Measurements from ENCODE around the gene INO80. TPM values are rescaled to one million over a fixed set of nuclear protein-coding genes. Genes with fewer than 3 reads are reported as not detected.

Gene INO80
- total and polyA plus RNA-seq, 2 donors (not counting 1 experiment from before 2014, with no cell fraction given), result 5.7 to 34.0 TPM

DNA sequence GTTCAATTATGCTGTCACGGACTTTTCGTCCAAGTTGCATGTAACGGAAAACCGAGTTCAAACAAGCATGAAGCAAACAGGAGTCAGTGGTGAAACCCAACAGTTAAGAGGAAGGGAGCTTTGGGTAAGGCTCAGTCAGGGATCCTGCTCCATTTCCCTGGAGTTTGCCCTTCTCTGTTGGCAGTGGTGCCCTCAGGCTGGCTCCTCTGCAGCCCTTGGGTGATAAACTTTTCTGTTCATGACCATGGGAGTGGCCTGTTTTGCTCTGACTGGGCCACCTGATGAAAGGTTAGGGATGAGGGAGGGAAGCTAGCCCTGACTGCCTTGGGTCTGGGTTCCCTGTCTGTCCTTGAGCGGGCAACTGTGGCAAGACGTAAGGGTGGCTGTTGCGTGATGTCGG, 146.7 kb downstream of the INO80 start:
- Histone ChIP-seq H3K4me2 (ENCODE audit: extremely low read depth, insufficient read depth, low read length) (no peak overlapping the region), H4K20me1 (ENCODE audit: control insufficient read depth, extremely low read depth, insufficient read depth, low read length) (no peaks in the 10 kb centered on the region), H3K9ac (ENCODE audit: insufficient read depth, low read length) (no peak overlapping the region), H3K4me3 (replicated peaks in 1 of 4; ENCODE audit: control extremely low read depth in 1 of 4, insufficient read depth in 1 of 4, low read depth in 3 of 4, low read length in 4 of 4) (no peak overlapping the region), H2AFZ (ENCODE audit: low read length) (no peak overlapping the region), H3K36me3 (ENCODE audit: control insufficient read depth, insufficient read depth, low read length) (no peaks in the 10 kb centered on the region), H3K27ac (ENCODE audit: insufficient read depth, low read length) (no peak overlapping the region), H3K9me3 (ENCODE audit: control insufficient read depth, insufficient read depth, low read depth, low read length) (no peaks in the 10 kb centered on the region), H3K27me3 (ENCODE audit: control insufficient read depth, insufficient read depth, low read length) (no peaks in the 10 kb centered on the region), H3K79me2 (ENCODE audit: control insufficient read depth, insufficient read depth, low read length) (no peaks in the 10 kb centered on the region), H3K4me1 (ENCODE audit: control insufficient read depth, extremely low read depth, insufficient read depth, low read length) (peaks cover 2% of the 10 kb centered on the region)
- DNase-seq (ENCODE audit: low read depth in 2 of 2), result no peak
- TF ChIP-seq EZH2 (IDR thresholded peaks at IDR 0.05; ENCODE audit: low read length, missing control alignments), result no peak
- TF ChIP-seq, protein P1, sequence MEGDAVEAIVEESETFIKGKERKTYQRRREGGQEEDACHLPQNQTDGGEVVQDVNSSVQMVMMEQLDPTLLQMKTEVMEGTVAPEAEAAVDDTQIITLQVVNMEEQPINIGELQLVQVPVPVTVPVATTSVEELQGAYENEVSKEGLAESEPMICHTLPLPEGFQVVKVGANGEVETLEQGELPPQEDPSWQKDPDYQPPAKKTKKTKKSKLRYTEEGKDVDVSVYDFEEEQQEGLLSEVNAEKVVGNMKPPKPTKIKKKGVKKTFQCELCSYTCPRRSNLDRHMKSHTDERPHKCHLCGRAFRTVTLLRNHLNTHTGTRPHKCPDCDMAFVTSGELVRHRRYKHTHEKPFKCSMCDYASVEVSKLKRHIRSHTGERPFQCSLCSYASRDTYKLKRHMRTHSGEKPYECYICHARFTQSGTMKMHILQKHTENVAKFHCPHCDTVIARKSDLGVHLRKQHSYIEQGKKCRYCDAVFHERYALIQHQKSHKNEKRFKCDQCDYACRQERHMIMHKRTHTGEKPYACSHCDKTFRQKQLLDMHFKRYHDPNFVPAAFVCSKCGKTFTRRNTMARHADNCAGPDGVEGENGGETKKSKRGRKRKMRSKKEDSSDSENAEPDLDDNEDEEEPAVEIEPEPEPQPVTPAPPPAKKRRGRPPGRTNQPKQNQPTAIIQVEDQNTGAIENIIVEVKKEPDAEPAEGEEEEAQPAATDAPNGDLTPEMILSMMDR (conservative IDR thresholded peaks at IDR 0.05 in 1 of 2, IDR thresholded peaks at IDR 0.05 in 1 of 2; ENCODE audit: low read depth in 1 of 2, low read length in 2 of 2), result no peak

- H3K36me3 ChIP-seq (ENCODE audit: control insufficient read depth, insufficient read depth, low read length), result no peaks in the 10 kb centered on the region
- H3K9me3 ChIP-seq (ENCODE audit: control insufficient read depth, insufficient read depth, low read depth, low read length), result no peaks in the 10 kb centered on the region
- H3K4me2 ChIP-seq (ENCODE audit: extremely low read depth, insufficient read depth, low read length), result no peak overlapping the region
- no peak overlapping the region for H2AFZ ChIP-seq (ENCODE audit: low read length)
- TF ChIP-seq, protein P1 (conservative IDR thresholded peaks at IDR 0.05 in 1 of 2, IDR thresholded peaks at IDR 0.05 in 1 of 2; ENCODE audit: low read depth in 1 of 2, low read length in 2 of 2), result no peak
- TF ChIP-seq EZH2 (IDR thresholded peaks at IDR 0.05; ENCODE audit: low read length, missing control alignments), result no peak
- H3K79me2 ChIP-seq (ENCODE audit: control insufficient read depth, insufficient read depth, low read length), result no peaks in the 10 kb centered on the region
- H3K4me1 ChIP-seq (ENCODE audit: control insufficient read depth, extremely low read depth, insufficient read depth, low read length), result peaks cover 2% of the 10 kb centered on the region
- no peaks in the 10 kb centered on the region for H3K27me3 ChIP-seq (ENCODE audit: control insufficient read depth, insufficient read depth, low read length)
- DNase-seq (ENCODE audit: low read depth in 2 of 2), result no peak
- H3K27ac ChIP-seq (ENCODE audit: insufficient read depth, low read length), result no peak overlapping the region
- no peaks in the 10 kb centered on the region for H4K20me1 ChIP-seq (ENCODE audit: control insufficient read depth, extremely low read depth, insufficient read depth, low read length)
- no peak overlapping the region for H3K4me3 ChIP-seq (replicated peaks in 1 of 4; ENCODE audit: control extremely low read depth in 1 of 4, insufficient read depth in 1 of 4, low read depth in 3 of 4, low read length in 4 of 4)
- H3K9ac ChIP-seq (ENCODE audit: insufficient read depth, low read length), result no peak overlapping the region
Measured at GRCh38 chr15:40968290-40969085, 147.6 kb downstream of the INO80 start.

GRCh38 chr15:40964634-40965033, 151.4 kb downstream of the INO80 start:
- no peak overlapping the region for H2AFZ ChIP-seq (ENCODE audit: low read length)
- H3K27ac ChIP-seq (ENCODE audit: insufficient read depth, low read length), result no peak overlapping the region
- no peaks in the 10 kb centered on the region for H3K9me3 ChIP-seq (ENCODE audit: control insufficient read depth, insufficient read depth, low read depth, low read length)
- no peaks in the 10 kb centered on the region for H4K20me1 ChIP-seq (ENCODE audit: control insufficient read depth, extremely low read depth, insufficient read depth, low read length)
- no peak overlapping the region for H3K9ac ChIP-seq (ENCODE audit: insufficient read depth, low read length)
- no peaks in the 10 kb centered on the region for H3K27me3 ChIP-seq (ENCODE audit: control insufficient read depth, insufficient read depth, low read length)
- no peaks in the 10 kb centered on the region for H3K36me3 ChIP-seq (ENCODE audit: control insufficient read depth, insufficient read depth, low read length)
- TF ChIP-seq EZH2 (IDR thresholded peaks at IDR 0.05; ENCODE audit: low read length, missing control alignments), result no peak
- TF ChIP-seq, protein P1 (conservative IDR thresholded peaks at IDR 0.05 in 1 of 2, IDR thresholded peaks at IDR 0.05 in 1 of 2; ENCODE audit: low read depth in 1 of 2, low read length in 2 of 2), result no peak
- H3K79me2 ChIP-seq (ENCODE audit: control insufficient read depth, insufficient read depth, low read length), result no peaks in the 10 kb centered on the region
- peaks cover 2% of the 10 kb centered on the region for H3K4me1 ChIP-seq (ENCODE audit: control insufficient read depth, extremely low read depth, insufficient read depth, low read length)
- no peak for DNase-seq (ENCODE audit: low read depth in 2 of 2)
- H3K4me3 ChIP-seq (replicated peaks in 1 of 4; ENCODE audit: control extremely low read depth in 1 of 4, insufficient read depth in 1 of 4, low read depth in 3 of 4, low read length in 4 of 4), result no peak overlapping the region
- H3K4me2 ChIP-seq (ENCODE audit: extremely low read depth, insufficient read depth, low read length), result no peak overlapping the region

Data from fibroblast of lung (primary cell).